ENCODE measurements around the gene ASPSCR1. TPM values are rescaled to one million over a fixed set of nuclear protein-coding genes. Genes with fewer than 3 reads are reported as not detected.

ASPSCR1 gene
- total and polyA plus RNA-seq, 2 of the 13 experiments (the other 11 are each of a cell fraction or from before 2014, with no cell fraction given) = 274 to 314 TPM

DNA sequence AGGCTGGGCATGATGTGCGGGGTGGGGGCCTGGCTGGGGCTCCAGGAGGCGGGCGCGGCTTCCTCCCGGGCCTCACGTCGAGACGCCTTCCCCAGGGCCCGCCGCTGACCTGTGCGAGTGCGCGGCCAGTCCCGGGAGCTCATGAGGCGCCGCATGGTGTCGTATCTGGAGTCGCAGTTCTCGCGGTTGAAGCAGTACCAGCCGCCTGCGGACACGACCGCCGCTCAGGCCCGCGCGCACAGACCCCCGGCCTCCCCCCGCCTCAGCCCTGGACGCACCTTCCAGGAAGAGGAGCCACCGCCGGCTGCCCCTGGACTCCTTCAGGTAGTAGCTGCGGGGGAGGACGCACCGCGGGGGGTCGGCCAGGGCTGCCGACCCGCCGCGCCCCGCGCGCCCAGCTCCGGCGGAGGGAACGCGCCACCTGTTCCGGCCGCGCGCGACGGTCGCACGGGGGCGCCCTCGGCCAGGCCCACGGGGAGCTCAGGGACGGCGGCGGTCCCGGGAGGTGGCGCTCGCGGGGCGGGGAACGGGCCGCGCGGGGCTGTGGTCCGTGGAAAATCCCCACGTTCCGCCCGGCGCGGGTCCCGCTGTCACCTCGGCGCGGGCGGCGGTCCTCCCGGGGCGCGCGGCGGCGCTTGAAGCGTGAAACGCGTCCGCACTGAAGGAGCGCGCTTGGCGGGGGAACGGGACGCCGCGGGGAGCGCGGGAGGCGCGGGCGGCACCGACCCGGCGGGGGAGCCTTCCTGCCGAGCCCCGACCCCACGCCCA, 17.9 kb upstream of the ASPSCR1 start (continued):
- TF ChIP-seq, protein P1, sequence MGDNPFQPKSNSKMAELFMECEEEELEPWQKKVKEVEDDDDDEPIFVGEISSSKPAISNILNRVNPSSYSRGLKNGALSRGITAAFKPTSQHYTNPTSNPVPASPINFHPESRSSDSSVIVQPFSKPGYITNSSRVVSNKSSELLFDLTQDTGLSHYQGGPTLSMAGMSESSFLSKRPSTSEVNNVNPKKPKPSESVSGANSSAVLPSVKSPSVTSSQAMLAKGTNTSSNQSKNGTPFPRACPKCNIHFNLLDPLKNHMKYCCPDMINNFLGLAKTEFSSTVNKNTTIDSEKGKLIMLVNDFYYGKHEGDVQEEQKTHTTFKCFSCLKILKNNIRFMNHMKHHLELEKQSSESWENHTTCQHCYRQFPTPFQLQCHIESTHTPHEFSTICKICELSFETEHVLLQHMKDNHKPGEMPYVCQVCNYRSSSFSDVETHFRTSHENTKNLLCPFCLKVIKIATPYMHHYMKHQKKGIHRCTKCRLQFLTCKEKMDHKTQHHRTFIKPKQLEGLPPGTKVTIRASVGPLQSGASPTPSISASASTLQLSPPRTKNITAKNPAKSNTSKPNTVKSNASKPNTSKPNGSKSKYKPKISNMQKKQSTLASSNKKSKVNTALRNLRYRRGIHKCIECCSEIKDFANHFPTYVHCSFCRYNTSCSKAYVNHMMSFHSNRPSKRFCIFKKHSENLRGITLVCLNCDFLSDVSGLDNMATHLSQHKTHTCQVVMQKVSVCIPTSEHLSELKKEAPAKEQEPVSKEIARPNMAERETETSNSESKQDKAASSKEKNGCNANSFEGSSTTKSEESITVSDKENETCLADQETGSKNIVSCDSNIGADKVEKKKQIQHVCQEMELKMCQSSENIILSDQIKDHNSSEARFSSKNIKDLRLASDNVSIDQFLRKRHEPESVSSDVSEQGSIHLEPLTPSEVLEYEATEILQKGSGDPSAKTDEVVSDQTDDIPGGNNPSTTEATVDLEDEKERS (CRISPR knock-in tag; IDR thresholded peaks at IDR 0.05) = peak; percentile 43; the same call in 1 of the 2 replicates
- TF ChIP-seq MED8 (CRISPR knock-in tag; IDR thresholded peaks at IDR 0.05; ENCODE audit: insufficient replicate concordance) = no peak
- TF ChIP-seq NRL (CRISPR knock-in tag; IDR thresholded peaks at IDR 0.05; ENCODE audit: borderline replicate concordance) = no peak
- TF ChIP-seq HNRNPLL (IDR thresholded peaks at IDR 0.05; ENCODE audit: low read depth, low read length, poor library complexity, severe bottlenecking) = peak; percentile 11
- TF ChIP-seq POLR2G (IDR thresholded peaks at IDR 0.05; ENCODE audit: low read depth, low read length) = no peak; the same call in 1 of the 2 replicates
- TF ChIP-seq ZNF549 (CRISPR knock-in tag; IDR thresholded peaks at IDR 0.05) = no peak
- no peak for TF ChIP-seq ZNF205 (CRISPR knock-in tag; IDR thresholded peaks at IDR 0.05)
- TF ChIP-seq MLLT10 (CRISPR knock-in tag; IDR thresholded peaks at IDR 0.05) = no peak
- TF ChIP-seq, protein P2, sequence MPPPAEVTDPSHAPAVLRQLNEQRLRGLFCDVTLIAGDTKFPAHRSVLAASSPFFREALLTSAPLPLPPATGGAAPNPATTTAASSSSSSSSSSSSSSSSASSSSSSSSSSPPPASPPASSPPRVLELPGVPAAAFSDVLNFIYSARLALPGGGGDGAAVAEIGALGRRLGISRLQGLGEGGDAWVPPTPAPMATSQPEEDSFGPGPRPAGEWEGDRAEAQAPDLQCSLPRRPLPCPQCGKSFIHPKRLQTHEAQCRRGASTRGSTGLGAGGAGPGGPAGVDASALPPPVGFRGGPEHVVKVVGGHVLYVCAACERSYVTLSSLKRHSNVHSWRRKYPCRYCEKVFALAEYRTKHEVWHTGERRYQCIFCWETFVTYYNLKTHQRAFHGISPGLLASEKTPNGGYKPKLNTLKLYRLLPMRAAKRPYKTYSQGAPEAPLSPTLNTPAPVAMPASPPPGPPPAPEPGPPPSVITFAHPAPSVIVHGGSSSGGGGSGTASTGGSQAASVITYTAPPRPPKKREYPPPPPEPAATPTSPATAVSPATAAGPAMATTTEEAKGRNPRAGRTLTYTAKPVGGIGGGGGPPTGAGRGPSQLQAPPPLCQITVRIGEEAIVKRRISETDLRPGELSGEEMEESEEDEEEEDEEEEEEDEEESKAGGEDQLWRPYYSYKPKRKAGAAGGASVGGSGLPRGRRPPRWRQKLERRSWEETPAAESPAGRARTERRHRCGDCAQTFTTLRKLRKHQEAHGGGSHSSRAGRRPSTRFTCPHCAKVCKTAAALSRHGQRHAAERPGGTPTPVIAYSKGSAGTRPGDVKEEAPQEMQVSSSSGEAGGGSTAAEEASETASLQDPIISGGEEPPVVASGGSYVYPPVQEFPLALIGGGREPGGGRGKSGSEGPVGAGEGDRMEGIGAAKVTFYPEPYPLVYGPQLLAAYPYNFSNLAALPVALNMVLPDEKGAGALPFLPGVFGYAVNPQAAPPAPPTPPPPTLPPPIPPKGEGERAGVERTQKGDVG (CRISPR knock-in tag; IDR thresholded peaks at IDR 0.05; ENCODE audit: borderline replicate concordance) = no peak
- TF ChIP-seq, protein P3, sequence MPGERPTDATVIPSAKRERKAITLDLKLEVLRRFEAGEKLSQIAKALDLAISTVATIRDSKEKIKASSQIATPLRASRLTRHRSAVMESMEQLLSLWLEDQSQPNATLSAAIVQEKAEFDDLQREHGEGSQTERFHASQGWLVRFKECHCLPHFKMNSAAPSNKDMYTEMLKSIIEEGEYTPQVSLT (CRISPR knock-in tag; IDR thresholded peaks at IDR 0.05; ENCODE audit: borderline replicate concordance, low read depth) = no peak
- TF ChIP-seq, protein P4, sequence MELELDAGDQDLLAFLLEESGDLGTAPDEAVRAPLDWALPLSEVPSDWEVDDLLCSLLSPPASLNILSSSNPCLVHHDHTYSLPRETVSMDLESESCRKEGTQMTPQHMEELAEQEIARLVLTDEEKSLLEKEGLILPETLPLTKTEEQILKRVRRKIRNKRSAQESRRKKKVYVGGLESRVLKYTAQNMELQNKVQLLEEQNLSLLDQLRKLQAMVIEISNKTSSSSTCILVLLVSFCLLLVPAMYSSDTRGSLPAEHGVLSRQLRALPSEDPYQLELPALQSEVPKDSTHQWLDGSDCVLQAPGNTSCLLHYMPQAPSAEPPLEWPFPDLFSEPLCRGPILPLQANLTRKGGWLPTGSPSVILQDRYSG (CRISPR knock-in tag; IDR thresholded peaks at IDR 0.05) = 0 out of 2 replicates have a peak, but pooled peaks have one; percentile 18
- no peak for TF ChIP-seq GATAD2A (CRISPR knock-in tag; IDR thresholded peaks at IDR 0.05)
- no peak for TF ChIP-seq MTF2 (CRISPR knock-in tag; IDR thresholded peaks at IDR 0.05; ENCODE audit: borderline replicate concordance)
- no peak for TF ChIP-seq ZNF615 (CRISPR knock-in tag; IDR thresholded peaks at IDR 0.05; ENCODE audit: borderline replicate concordance)
- TF ChIP-seq SPEN (CRISPR knock-in tag; IDR thresholded peaks at IDR 0.05; ENCODE audit: low read depth) = peak; percentile 46
- TF ChIP-seq RBM22 (optimal IDR thresholded peaks at IDR 0.05; ENCODE audit: low read length) = no peak
- no peak for TF ChIP-seq PAWR (CRISPR knock-in tag; IDR thresholded peaks at IDR 0.05; ENCODE audit: borderline replicate concordance)
- TF ChIP-seq, protein P5, sequence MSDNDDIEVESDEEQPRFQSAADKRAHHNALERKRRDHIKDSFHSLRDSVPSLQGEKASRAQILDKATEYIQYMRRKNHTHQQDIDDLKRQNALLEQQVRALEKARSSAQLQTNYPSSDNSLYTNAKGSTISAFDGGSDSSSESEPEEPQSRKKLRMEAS (IDR thresholded peaks at IDR 0.05) = peak; percentile 89
- TF ChIP-seq CREBL2 (CRISPR knock-in tag; IDR thresholded peaks at IDR 0.05; ENCODE audit: borderline replicate concordance) = no peak
